Activated naive CD8-positive, alpha-beta T cell (primary cell): ENCODE results near the gene FRAS1.

Experiments
- H3K27ac Mint-ChIP-seq: one replicate; pipeline ENCODE4 v1.8.0; 2021; ENCODE audit warnings: mixed read lengths
- H3K27me3 Mint-ChIP-seq: one replicate; pipeline ENCODE4 v1.8.0; 2021; ENCODE audit warnings: mixed read lengths
- H3K36me3 Mint-ChIP-seq: one replicate; pipeline ENCODE4 v1.8.0; 2021; ENCODE audit warnings: mixed read lengths
- H3K4me1 Mint-ChIP-seq: one replicate; pipeline ENCODE4 v1.8.0; 2021; ENCODE audit warnings: low read depth, mixed read lengths
- H3K4me3 Mint-ChIP-seq: one replicate; pipeline ENCODE4 v1.8.0; 2021; ENCODE audit warnings: mild to moderate bottlenecking, mixed read lengths
- H3K9me3 Mint-ChIP-seq: one replicate; pipeline ENCODE4 v1.8.0; 2021; ENCODE audit warnings: low read depth, mixed read lengths

The FRAS1 gene

GRCh38 chr4:78591404-78591803 lies 534.3 kb downstream of the FRAS1 start:
- Mint-ChIP-seq H3K36me3 (no peaks in the 10 kb centered on the region), H3K4me3 (no peak overlapping the region), H3K9me3 (no peaks in the 10 kb centered on the region), H3K4me1 (no peaks in the 10 kb centered on the region), H3K27ac (no peak overlapping the region), H3K27me3 (no peaks in the 10 kb centered on the region)

- no peaks in the 10 kb centered on the region for H3K36me3 Mint-ChIP-seq
- no peak overlapping the region for H3K27ac Mint-ChIP-seq
- no peaks in the 10 kb centered on the region for H3K27me3 Mint-ChIP-seq
- H3K4me3 Mint-ChIP-seq, result no peak overlapping the region
- no peaks in the 10 kb centered on the region for H3K9me3 Mint-ChIP-seq
- H3K4me1 Mint-ChIP-seq, result no peaks in the 10 kb centered on the region
Measured at GRCh38 chr4:78592088-78592783, 535.1 kb downstream of the FRAS1 start.
